Measurements from ENCODE around the gene HECW1. TPM values are rescaled to one million over a fixed set of nuclear protein-coding genes. Genes with fewer than 3 reads are reported as not detected.

The HECW1 gene
- total and polyA plus RNA-seq, 10 of the 15 experiments (the other 5 are each of a cell fraction or from before 2014, with no cell fraction given), result under 0.01 to 0.31 (median 0.04) TPM; not detected in 3

GRCh38 chr7:43276547-43276946 lies 164.1 kb downstream of the HECW1 start:
- H3K4me2 ChIP-seq (ENCODE audit: control insufficient read depth, insufficient read depth), result no peak overlapping the region
- no peaks in the 10 kb centered on the region; a peak in 1 of 4 replicates for H3K27me3 ChIP-seq (replicated peaks in 1 of 2; ENCODE audit: control insufficient read depth in 2 of 2, insufficient read depth in 2 of 2, low read length in 1 of 2)
- TF ChIP-seq POLR2A (IDR thresholded peaks at IDR 0.05; ENCODE audit: low read depth, low read length) (no peak), MYB (IDR thresholded peaks at IDR 0.05; ENCODE audit: borderline replicate concordance, low read depth, low read length) (no peak), EZH2 (IDR thresholded peaks at IDR 0.05; ENCODE audit: borderline replicate concordance, control insufficient read depth, low read depth, low read length) (no peak), PKNOX1 (IDR thresholded peaks at IDR 0.05) (no peak), USF2 (IDR thresholded peaks at IDR 0.05; ENCODE audit: borderline replicate concordance, low read depth, low read length) (no peak), NRF1 (conservative IDR thresholded peaks at IDR 0.05; ENCODE audit: low read depth, low read length) (no peak), YBX1 (IDR thresholded peaks at IDR 0.05) (no peak)
- in situ Hi-C loops (cut with MboI), result no loop called here
- H3K9me3 ChIP-seq (replicated peaks; ENCODE audit: control insufficient read depth, insufficient read depth, low read length), result no peaks in the 10 kb centered on the region; the same call in 2 of the 3 replicates
- ChIA-PET RAD21 (ENCODE audit: unreplicated experiment) (no interaction called here), CTCF (no interaction called here), SMC1A (ENCODE audit: uncharacterized antibody, unreplicated experiment) (interaction anchor here (2.6 kb wide), 1 partner anchor 24 kb away, joined by 8 read pairs; no protein-coding TSS in a partner anchor), POLR2A (no interaction called here)
- H4K20me1 ChIP-seq (ENCODE audit: control insufficient read depth, insufficient read depth), result no peaks in the 10 kb centered on the region
- H3K9ac ChIP-seq (ENCODE audit: control insufficient read depth, insufficient read depth, low read length), result no peak overlapping the region
- intact Hi-C loops (cut with micrococcal nuclease; ENCODE audit: unreplicated experiment), result no loop called here
- no TSS peak for BruUV-seq (replicated peaks)
- no peak overlapping the region for H3K27ac ChIP-seq (ENCODE audit: control insufficient read depth, insufficient read depth)
- no peaks in the 10 kb centered on the region for H3K79me2 ChIP-seq (ENCODE audit: control insufficient read depth, insufficient read depth, low read length)
- ATAC-seq, result no peak
- no peak for DNase-seq (ENCODE audit: low read depth, low spot score)
- no peak overlapping the region for H2AFZ ChIP-seq (ENCODE audit: control insufficient read depth, low read depth, low read length)
- no peak overlapping the region for H3K4me3 ChIP-seq
- no peaks in the 10 kb centered on the region for H3K36me3 ChIP-seq (ENCODE audit: control insufficient read depth in 2 of 2, insufficient read depth in 2 of 2, low read length in 1 of 2)
- FAIRE-seq, result no peak
- 46% methylated on average over 5 of the region's 5 CpGs for WGBS (ENCODE audit: insufficient coverage, insufficient replicate concordance, low lambda C conversion rate, missing lambda C conversion rate)
- no peaks in the 10 kb centered on the region for H3K4me1 ChIP-seq (ENCODE audit: control insufficient read depth, insufficient read depth, low read length)

All from GM12878 (cell line).